MCF 10A (cell line): ENCODE data around the gene FLOT1. TPM values are rescaled to one million over a fixed set of nuclear protein-coding genes. Genes with fewer than 3 reads are reported as not detected.
A peak's percentile ranks its signal among the peaks of the same experiment; 100 is the strongest.
"Not testable (repeated sequence)": the region's sequence is repeated elsewhere in the genome, so short reads cannot be mapped to it uniquely, and the experiment has no call there.

Source experiments
- BruUV-seq: library from RNA; stranded (reverse); fragments of 400-500 nt; replicated peaks from 2 replicates; lab custom pipeline; 2021; lab: Mats Ljungman, UMichigan
- CTCF ChIA-PET: fragments of 300-600 bp; sonication (Branson Sonifier 250); formaldehyde crosslinking; extraction: SDS; loops from one replicate; lab custom pipeline; 2021; ENCODE audit warnings: antibody characterized with exemption, inconsistent platforms; lab: Yijun Ruan, JAX
- POLR2A ChIA-PET: fragments of 300-600, 350-650 bp; sonication (Branson Sonifier 250); formaldehyde crosslinking; extraction: SDS; loops from one replicate; lab custom pipeline; 2020; ENCODE audit warnings: antibody characterized with exemption, inconsistent platforms; lab: Yijun Ruan, JAX
- DNase-seq: peaks from one replicate; pipeline ENCODE4 v3.0.0-alpha.2; 2018; ENCODE audit not compliant: unreplicated experiment
- H3K27ac Mint-ChIP-seq: one replicate; pipeline ENCODE4 v1.8.0; 2022; ENCODE audit warnings: mild to moderate bottlenecking, low read depth, mixed read lengths; ENCODE audit not compliant: unreplicated experiment
- H3K27me3 Mint-ChIP-seq: one replicate; pipeline ENCODE4 v1.8.0; 2022; ENCODE audit warnings: mixed read lengths; ENCODE audit not compliant: insufficient read depth, unreplicated experiment
- H3K36me3 Mint-ChIP-seq: one replicate; pipeline ENCODE4 v1.8.0; 2022; ENCODE audit warnings: mild to moderate bottlenecking, moderate library complexity, mixed read lengths; ENCODE audit not compliant: insufficient read depth, unreplicated experiment
- H3K4me1 Mint-ChIP-seq: one replicate; pipeline ENCODE4 v1.8.0; 2022; ENCODE audit warnings: mixed read lengths; ENCODE audit not compliant: insufficient read depth, unreplicated experiment
- H3K4me3 Mint-ChIP-seq: one replicate; pipeline ENCODE4 v1.8.0; 2022; ENCODE audit warnings: mild to moderate bottlenecking, moderate library complexity, mixed read lengths; ENCODE audit not compliant: unreplicated experiment
- H3K9me3 Mint-ChIP-seq: one replicate; pipeline ENCODE4 v1.8.0; 2022; ENCODE audit warnings: mixed read lengths; ENCODE audit not compliant: unreplicated experiment
- CTCF ChIP-seq: fragments of 200-600 bp; IDR thresholded peaks from one replicate; pipeline ENCODE4 v1.8.0; 2022; ENCODE audit warnings: antibody characterized with exemption, mild to moderate bottlenecking; ENCODE audit not compliant: unreplicated experiment
- intact Hi-C: fragments of 100-400 bp; cut with micrococcal nuclease; formaldehyde crosslinking; loops from 2 replicates; pipeline ENCODE4 v1.14.1; 2022
- total RNA-seq: library from RNA; stranded (reverse); gene quantifications from 2 replicates; pipeline ENCODE4 v1.2.3, GENCODE V29; 2022

Gene FLOT1
- total RNA-seq, 1 experiment from 2014 or later: 61.8 TPM

- Mint-ChIP-seq H3K36me3 (no peaks in the 10 kb centered on the region), H3K27ac (no peak overlapping the region), H3K27me3 (no peaks in the 10 kb centered on the region), H3K9me3 (no peaks in the 10 kb centered on the region), H3K4me1 (peaks cover 21% of the 10 kb centered on the region), H3K4me3 (no peak overlapping the region)
- POLR2A ChIA-PET: interaction anchor here (1.5 kb wide), 1 partner anchor 9 kb away, joined by 8 read pairs; no protein-coding TSS in a partner anchor
- BruUV-seq: no TSS peak
- DNase-seq: no peak
- TF ChIP-seq CTCF: no peak
- CTCF ChIA-PET: interaction anchor here (0.6 to 0.7 kb wide), 4 partner anchors 63 to 698 kb away, joined by 3 to 5 read pairs (median 4); no protein-coding TSS in a partner anchor
- intact Hi-C loops: no loop called here
These were observed 17.2 kb upstream of the FLOT1 start for GRCh38 chr6:30759575-30760239.

GRCh38 chr6:30757261-30757904 lies 14.9 kb upstream of the FLOT1 start:
- H3K4me1 Mint-ChIP-seq: peaks cover 21% of the 10 kb centered on the region
- no peak overlapping the region for H3K27ac Mint-ChIP-seq
- H3K4me3 Mint-ChIP-seq: no peak overlapping the region
- CTCF ChIA-PET: interaction anchor here (0.7 to 1.5 kb wide), 3 partner anchors 12 to 64 kb away, joined by 3 to 8 read pairs (median 5); no protein-coding TSS in a partner anchor
- H3K36me3 Mint-ChIP-seq: no peaks in the 10 kb centered on the region
- intact Hi-C loops: no loop called here
- POLR2A ChIA-PET: interaction anchor here (0.9 to 1.3 kb wide), 2 partner anchors 12 to 24 kb away, joined by 3 to 7 read pairs; no protein-coding TSS in a partner anchor
- no peaks in the 10 kb centered on the region for H3K27me3 Mint-ChIP-seq
- H3K9me3 Mint-ChIP-seq: no peaks in the 10 kb centered on the region
- no peak for DNase-seq
- BruUV-seq: no TSS peak
- no peak for TF ChIP-seq CTCF

- peaks cover 30% of the 10 kb centered on the region for H3K4me1 Mint-ChIP-seq
- H3K27ac Mint-ChIP-seq, BruUV-seq, POLR2A ChIA-PET, H3K36me3 Mint-ChIP-seq, H3K4me3 Mint-ChIP-seq, intact Hi-C loops, H3K27me3 Mint-ChIP-seq, H3K9me3 Mint-ChIP-seq, DNase-seq: not testable (repeated sequence)
- CTCF ChIA-PET: interaction anchor here (1.1 to 1.5 kb wide), 2 partner anchors 12 to 65 kb away, joined by 3 to 8 read pairs; no protein-coding TSS in a partner anchor
These were observed 14.0 kb upstream of the FLOT1 start for GRCh38 chr6:30756405-30757003.

GRCh38 chr6:30754631-30755030 lies 12.1 kb upstream of the FLOT1 start:
- intact Hi-C loops: no loop called here
- no peak for TF ChIP-seq CTCF
- CTCF ChIA-PET: interaction anchor here (0.6 to 1.4 kb wide), 7 partner anchors 12 to 68 kb away, joined by 3 to 6 read pairs (median 3); no protein-coding TSS in a partner anchor
- DNase-seq: no peak
- POLR2A ChIA-PET: interaction anchor here (0.6 to 1.3 kb wide), 6 partner anchors 10 to 302 kb away, joined by 3 to 5 read pairs (median 4); no protein-coding TSS in a partner anchor
- Mint-ChIP-seq H3K4me1 (peaks cover 35% of the 10 kb centered on the region), H3K27ac (peak overlapping the region; percentile 94), H3K27me3 (no peaks in the 10 kb centered on the region), H3K36me3 (no peaks in the 10 kb centered on the region), H3K9me3 (no peaks in the 10 kb centered on the region), H3K4me3 (no peak overlapping the region)
- BruUV-seq: no TSS peak
